GM19452 (cell line): ENCODE data around the gene HDAC7.

ENCODE experiments used
- ATAC-seq: cut with Tn5 transposase; IDR thresholded peaks from one replicate; pipeline ENCODE4 v1.9.1; 2021; ENCODE audit not compliant: unreplicated experiment

HDAC7 gene

DNA sequence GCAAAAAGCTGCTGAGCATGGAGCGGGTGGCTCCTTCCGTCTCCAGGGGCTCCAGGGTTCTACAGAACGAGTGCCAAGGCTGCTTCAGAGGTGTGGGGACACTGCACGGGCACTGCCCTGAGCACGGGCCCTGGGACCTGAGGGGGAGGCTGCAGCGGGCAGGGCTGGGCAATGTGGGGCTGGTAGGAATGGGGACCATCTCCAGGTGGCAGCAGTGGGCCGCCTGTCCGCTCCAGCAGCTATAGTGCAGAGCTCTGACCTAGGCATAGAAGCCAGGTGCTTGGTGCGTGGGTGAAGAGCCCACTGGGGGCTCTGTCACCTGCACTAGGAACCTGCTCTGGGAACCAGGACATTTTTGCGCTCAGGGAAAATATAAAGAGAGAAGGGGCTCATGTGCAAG lies 22.3 kb downstream of the HDAC7 start:
- no peak for ATAC-seq

GRCh38 chr12:47795814-47796411 lies 23.8 kb downstream of the HDAC7 start:
- ATAC-seq: no peak

GRCh38 chr12:47795121-47795813 lies 24.4 kb downstream of the HDAC7 start:
- no peak for ATAC-seq

GRCh38 chr12:47794679-47795078 lies 25.0 kb downstream of the HDAC7 start:
- ATAC-seq: no peak

GRCh38 chr12:47793015-47793681 lies 26.6 kb downstream of the HDAC7 start:
- no peak for ATAC-seq

GRCh38 chr12:47791874-47792273 lies 27.8 kb downstream of the HDAC7 start:
- ATAC-seq: no peak

GRCh38 chr12:47791351-47791746 lies 28.4 kb downstream of the HDAC7 start:
- no peak for ATAC-seq

DNA sequence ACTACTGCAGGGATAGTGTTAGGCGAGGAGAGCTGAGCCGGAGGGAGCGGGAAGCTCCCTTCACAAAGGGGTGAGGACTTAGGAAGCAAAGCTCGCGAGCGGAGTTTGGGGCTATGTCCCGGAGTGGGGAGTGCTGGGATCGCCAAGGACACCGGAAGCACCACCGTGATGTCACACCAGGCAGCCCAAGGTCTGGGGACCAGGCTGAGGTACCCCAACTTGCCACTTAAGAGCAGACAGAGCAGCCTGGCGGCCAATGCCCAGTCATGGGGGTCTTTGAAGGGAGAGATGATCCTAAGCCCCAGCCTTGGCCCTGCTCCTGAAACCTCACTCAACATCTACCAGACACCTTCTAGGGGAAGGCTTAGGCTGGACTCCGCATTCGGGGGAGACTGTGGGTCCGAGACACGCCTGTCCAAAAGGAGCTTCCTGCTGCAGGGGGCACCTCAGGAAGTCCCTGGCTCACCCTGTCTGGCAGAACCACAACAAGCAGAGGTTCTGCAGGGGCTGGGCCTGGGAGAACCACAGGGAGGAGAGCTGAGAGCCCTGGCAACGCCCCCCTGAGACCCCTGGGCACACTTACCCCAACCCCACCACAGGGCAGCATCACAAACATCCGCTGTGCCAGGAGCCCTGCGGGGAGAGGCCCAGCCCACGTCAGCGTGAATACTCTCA lies 28.9 kb downstream of the HDAC7 start:
- ATAC-seq: no peak

GRCh38 chr12:47789712-47790489 lies 29.8 kb downstream of the HDAC7 start:
- ATAC-seq: no peak

GRCh38 chr12:47789141-47789540 lies 30.6 kb downstream of the HDAC7 start:
- ATAC-seq: no peak

DNA sequence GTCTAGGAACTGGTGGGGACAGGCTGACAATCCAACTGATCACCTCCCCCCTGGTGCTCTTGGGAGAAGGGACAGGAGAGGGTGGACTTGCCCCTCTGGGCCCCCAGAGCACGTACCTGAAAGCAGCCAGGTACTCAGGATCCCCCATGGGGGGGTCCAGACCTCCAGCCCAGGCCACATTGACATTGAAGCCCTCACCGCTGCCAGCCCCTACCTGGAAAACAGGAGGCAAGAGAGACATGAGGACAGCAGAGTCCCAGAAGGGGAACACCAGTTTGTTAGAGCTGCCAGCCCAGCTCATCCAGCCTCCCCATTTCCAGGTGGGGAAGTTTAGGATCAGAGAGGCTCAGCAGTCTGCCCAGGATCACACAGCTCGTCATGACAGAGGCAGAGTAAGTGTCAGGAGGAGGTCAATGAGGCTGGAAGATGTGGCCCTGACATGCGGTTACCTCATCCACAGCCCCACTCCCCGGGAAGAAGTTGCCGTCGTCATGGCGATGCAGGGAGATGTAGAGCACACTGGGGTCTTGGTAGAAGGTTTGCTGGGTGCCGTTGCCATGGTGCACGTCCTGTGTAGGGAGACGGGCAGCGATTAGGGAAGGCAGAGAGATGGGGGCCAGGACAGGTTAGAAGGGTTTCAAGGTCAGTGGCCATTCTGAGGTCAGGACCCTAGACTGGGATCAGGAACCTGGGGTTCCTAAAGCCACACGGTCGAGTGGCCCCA lies 31.9 kb downstream of the HDAC7 start:
- ATAC-seq: no peak

GRCh38 chr12:47786662-47787280 lies 32.9 kb downstream of the HDAC7 start:
- ATAC-seq: no peak

DNA sequence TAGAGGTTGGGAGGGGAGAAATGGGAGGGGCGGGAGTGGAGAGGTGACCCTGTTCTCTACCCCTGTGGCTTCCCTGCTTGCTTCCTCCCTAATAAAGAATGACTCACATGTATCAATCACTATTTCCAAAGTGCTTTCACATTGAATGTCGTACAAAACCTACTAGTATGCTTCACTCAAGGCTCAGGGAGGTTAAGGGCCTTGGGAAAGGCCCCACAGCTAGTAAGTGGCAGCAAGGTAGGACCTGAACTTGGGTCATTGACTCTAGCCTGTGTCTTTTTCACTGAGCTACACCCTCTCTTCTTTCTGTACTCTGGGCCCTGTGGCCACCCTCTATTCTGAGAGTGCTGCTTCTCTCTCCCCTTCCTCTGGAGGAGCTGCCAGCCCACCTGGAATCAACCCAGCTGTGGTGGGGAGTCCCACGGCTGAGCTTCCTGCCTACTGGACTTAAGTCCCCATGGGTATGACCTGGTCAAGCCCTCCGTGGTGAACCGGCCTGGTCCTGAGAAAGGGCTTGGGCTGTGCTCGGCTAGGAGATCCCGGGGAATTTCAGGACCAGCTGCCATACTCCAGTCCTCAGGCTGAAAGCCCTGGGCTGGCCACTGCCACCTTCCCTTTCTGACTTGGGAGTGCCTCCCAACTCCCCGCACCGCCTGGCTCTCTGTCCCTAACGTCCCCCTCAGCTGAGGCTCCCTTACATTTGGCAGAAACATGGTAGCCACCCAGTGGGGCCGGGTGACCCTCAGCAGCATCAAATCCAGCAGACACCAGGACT lies 33.6 kb downstream of the HDAC7 start:
- no peak for ATAC-seq

GRCh38 chr12:47785036-47785886 lies 34.4 kb downstream of the HDAC7 start:
- no peak for ATAC-seq

GRCh38 chr12:47783821-47784819 lies 35.6 kb downstream of the HDAC7 start:
- ATAC-seq: no peak

- no peak for ATAC-seq
These were observed 36.5 kb downstream of the HDAC7 start for GRCh38 chr12:47783024-47783755.
